ENCODE data around the gene TRPC5OS.

- TF ChIP-seq POLR2A (IDR thresholded peaks at IDR 0.05; ENCODE audit: low read depth, low read length) (no peak), CTCF (conservative IDR thresholded peaks at IDR 0.05; ENCODE audit: low read depth, low read length) (no peak), MAZ (IDR thresholded peaks at IDR 0.05; ENCODE audit: borderline replicate concordance, low read depth, low read length) (no peak), BHLHE40 (IDR thresholded peaks at IDR 0.05; ENCODE audit: low read depth, low read length) (no peak), RAD21 (IDR thresholded peaks at IDR 0.05; ENCODE audit: low read length) (no peak), RFX5 (IDR thresholded peaks at IDR 0.05; ENCODE audit: low read depth, low read length) (no peak)
These were observed 14.4 kb upstream of the TRPC5OS start for GRCh38 chrX:111861605-111862004.
